DMS53 treated with DMSO at 0.1 percent for 48 hours (cell line): Measurements from ENCODE around the gene ZNF135.

Experiments
- DNase-seq: peaks from one replicate; lab custom pipeline; 2025; ENCODE audit not compliant: unreplicated experiment; lab: John Stamatoyannopoulos, UW

ZNF135 gene

DNA sequence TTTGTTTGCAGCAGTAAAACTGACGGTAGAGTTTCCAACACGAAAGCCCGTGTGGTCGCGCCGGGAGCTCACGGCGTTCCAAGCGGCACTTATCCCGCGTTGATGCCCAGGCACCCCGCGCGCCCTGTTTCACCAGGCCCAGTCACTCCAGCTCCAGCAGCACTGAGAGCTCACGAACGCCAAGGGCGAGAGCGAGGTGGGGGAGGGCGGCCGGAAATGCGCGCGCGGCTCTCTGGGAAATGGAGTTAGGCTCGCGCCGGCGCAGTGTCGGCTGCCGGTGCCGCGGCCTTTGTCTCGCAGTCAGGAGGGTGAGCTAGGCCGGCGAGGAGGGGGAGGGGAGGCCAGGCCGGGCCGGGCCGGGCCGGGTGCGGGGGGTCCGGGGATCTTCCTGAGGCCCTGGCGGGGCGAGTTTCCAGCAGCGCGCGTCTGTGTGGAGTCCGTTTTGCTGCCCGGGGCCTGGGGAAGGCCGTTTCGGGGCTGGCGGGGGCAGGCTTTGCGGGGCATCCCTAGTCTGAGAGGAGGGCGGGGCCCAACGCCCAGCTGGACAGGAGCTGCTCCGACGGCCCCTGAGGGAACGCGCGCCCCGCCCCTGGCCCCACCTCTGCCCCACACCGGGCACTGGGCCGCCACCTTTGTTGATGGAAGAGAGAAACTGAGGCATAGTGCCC is at the start of gene ZNF135:
TSS of gene ZNF135 (plus strand) at position 280 of the 668 bp plus-strand sequence. CDS start 721 bp downstream, outside the sequence.
- no peak for DNase-seq

DNA sequence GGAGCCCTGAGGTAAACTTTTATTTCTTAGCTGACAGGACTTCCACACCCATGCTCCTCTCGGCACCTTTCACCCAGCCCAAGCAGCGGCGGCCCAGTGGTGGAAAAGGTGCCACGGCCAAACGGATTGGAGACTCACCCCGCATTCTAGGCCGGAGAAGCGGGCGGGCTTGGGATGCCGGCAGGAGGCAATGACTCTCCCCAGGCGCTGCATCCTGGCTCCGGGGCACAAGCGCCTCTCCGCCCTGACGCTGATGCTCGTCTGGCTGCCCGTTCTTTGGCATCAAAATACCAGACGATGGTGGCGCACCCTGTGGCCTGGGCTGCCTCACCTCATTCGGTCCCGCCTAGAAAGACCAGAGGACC is 49.8 kb upstream of the ZNF135 start:
- no peak for DNase-seq

DNA sequence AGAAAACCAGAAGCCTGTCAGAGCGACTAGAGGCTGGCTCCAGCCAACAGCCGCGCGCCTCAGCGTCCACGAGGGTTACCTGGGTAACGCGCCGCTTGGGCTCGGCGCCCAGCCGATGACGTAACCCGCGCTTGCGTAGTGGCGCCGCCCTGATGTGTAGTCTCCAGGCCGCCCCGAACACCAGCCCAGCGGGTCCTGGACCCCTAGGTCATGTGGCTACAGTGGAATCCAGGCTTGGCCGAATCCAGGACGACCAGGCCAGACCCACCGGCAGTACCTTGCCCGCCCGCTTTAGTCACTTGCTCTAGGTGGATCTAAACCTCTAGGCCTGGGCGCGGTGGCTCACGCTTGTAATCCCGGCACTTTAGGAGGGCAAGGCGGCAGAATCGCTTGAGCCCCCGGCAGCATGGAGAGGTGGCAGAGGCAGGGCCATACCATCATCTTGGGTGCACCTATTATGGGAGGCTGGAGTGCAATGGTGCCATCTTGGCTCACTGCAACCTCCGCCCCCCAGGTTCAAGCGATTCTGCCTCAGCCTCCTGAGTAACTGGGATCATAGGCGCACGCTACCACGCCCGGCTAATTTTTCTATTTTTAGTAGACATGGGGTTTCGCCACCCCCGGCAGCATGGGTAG is 49.3 kb upstream of the ZNF135 start:
- no peak for DNase-seq

DNA sequence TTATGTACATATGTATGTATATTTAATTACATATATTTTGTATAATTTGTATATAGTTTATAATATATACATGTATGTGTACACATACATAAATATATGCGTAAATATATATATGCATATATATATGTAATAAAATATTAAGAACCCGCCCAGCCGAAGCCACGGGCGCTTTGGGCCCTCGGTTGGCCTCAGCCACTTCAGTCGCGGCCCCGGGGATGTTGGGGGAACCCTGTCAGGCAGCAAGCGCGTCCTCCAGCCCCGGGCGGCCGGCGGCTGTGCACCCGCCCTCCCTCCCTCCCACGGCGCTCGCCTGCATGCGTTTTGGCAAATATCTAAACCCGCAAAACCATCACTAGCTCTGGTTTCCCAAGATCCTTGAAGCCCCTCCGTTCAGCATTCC is 48.6 kb upstream of the ZNF135 start:
- DNase-seq, result no peak

DNA sequence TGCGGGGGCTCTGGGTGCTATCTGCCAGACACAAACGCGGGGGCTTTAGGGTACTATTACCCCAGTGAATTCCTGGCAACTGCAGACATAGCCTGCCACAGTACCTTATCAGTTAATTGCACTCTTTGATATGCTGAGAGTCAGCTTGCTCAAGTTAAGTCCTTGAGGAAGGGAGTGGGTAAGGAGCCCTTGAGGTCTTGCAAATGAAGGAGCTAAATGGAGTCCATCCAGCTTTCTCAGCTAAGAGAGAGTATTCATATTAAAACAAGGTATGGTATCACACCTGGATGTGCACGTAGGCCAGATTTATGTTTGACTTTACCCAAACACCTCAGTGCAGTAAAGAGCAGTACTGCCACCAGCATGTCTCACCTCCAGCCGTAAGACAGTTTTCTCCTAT is 44.9 kb upstream of the ZNF135 start:
- no peak for DNase-seq

DNA sequence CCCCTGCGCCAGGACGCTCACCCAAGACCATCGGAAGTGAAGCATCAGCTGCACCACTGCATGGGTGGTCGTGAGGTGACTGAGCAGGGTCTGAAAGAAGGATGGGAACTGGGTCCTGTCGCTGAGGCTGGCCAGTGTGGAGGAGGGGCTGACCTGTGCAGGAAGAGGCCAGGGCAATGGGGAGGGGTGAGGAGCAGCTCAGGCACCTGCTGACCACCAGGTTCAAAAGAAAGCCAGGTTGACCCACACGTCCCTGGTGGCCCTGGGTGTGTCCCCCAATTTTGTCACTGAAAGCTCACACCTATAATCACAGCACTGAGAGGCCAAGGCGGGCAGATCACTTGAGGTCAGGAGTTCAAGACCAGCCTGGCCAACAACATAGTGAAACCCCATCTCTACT is 39.0 kb upstream of the ZNF135 start:
- no peak for DNase-seq

DNA sequence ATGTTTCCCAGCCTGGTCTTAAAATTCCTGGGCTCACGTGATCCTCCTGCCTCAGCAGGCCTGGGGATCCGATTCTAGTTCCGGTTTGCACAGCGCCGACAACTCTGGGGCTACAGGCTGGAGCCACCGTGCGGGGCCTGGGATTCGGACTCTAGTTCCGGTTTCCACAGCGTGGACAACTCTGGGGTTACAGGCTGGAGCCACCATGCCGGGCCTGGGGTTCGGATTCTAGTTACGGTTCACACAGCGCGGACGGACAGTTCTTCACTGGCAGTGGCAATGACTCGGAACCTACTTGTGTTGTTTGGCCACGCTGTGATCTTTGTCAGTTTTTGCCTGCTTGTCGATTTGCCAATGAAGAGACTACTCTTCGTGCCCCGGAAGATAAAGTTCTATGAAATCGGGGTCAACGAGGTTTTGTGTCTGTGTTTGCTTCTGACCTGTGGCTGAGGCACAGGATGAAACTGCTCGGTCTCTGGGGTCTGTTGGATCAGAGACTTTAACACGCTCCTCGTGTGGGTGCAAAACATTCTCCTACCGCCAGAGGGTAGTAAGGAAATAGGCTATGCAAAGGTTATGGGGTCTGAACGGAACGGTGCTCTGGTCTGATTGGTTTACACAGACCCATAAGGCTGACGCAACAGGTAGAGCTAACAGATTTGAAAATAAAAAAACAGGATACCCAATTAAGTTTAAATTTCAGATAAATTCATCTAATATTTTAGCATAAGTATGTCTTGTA is 37.4 kb upstream of the ZNF135 start:
- DNase-seq, result peak; percentile 46

DNA sequence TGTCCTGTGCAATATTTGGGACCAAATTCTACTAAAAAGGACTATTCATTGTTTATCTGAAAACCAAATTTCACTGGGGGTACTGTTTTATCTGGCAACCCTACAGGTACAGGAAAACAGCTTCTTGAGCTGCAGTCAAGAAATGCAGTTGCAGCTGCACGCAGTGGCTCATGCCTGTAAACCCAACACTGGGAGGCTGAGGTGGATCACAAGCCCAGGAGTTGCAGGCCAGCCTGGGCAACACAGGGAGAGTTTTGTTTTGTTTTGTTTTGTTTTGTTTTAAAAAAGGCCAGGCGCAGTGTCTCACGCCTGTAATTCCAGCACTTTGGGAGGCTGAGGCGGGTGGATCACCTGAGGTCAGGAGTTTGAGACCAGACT is 36.8 kb upstream of the ZNF135 start:
- no peak for DNase-seq

DNA sequence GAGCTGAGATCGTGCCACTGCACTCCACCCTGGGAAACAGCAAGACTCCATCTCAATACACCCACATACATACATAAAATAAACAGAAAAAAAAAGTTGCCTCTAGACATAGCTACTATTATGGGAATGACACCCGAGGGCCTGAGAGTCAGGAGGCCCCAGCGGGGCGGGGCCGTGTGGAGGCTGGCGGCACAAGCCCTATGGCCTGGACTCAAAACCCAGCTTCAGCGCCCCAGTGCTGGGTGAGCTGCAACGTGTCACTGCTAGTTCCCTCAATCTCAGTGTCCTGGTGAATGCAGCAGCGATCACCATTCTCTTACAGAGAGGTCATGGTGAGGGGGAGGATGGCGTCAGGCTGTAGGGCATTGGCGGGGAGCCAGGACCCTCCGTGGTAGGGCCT is 34.4 kb upstream of the ZNF135 start:
- no peak for DNase-seq

DNA sequence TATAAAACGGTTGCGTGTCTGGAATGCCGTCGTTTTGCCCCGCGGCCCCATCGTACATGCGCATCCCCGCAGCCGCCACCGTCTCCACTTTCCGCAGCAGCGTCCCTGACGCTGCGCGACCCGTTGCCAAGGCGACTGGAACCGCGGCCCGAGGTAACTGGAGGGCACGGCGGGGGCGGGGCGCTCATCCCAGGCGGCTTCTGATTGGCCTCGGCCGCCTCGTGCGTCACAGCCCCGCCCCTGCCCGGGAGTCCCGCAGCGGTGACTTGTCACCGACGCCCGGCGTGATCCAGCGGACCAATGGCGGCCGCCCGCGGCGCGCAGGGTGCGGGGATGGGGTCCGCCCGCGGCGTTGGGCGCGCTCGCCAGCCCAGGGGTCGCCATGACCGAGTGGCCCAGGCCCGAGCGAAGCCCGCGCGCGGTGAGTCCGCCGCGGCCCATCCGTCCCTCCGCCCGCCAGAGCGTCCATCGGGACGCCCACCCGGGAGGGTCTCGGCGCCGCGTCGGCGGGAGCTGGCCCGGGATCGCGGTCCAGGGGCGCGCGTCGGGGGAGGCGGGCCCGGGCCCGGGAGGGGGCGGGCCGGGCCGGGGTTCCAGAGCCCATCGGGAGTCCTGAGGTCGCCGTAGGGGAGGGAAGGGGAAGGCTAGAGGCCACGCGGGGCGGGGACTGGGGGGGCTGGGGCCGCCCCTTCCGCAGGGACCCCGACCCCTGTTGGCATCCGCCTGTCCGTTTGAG is 25.2 kb upstream of the ZNF135 start, which contains the start of gene ZSCAN1:
TSS of gene ZSCAN1 (plus strand) at position 285 of the 736 bp plus-strand sequence. CDS start 3,812 bp downstream, outside the sequence.
- DNase-seq, result no peak

DNA sequence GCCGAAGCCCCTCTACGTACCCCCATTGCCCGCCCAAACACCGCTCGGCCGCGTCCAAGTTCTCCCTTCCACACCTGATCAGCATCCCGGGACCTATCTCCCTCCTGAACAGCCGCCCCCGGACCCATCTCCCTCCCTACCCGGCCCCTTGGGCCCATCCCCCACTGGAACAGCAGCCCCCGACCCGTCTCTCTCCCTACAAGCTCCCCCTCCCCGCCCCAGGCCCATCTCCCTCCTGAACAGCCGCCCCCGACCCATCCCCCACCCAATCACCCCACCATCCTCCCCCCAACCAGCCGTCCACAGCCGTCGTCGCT is 24.6 kb upstream of the ZNF135 start:
- no peak for DNase-seq

DNA sequence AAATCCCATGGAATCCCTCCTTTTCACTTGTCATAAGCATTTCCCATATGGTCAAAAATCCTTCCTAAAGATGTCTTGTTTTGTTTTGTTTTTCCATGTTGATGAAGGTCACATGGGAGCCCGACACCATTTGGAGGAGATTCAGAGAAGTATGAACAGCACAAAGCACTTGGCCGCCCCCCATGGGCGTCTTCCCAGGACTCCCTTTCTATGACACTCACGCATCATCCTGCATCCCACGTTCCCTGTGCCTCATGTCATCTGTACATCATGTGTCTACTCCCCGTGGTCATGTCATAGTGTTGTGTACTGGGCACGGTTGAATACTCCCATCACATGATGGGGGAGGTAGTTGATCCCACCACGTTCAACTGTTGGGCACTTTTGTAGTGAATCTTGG is 23.2 kb upstream of the ZNF135 start:
- no peak for DNase-seq

DNA sequence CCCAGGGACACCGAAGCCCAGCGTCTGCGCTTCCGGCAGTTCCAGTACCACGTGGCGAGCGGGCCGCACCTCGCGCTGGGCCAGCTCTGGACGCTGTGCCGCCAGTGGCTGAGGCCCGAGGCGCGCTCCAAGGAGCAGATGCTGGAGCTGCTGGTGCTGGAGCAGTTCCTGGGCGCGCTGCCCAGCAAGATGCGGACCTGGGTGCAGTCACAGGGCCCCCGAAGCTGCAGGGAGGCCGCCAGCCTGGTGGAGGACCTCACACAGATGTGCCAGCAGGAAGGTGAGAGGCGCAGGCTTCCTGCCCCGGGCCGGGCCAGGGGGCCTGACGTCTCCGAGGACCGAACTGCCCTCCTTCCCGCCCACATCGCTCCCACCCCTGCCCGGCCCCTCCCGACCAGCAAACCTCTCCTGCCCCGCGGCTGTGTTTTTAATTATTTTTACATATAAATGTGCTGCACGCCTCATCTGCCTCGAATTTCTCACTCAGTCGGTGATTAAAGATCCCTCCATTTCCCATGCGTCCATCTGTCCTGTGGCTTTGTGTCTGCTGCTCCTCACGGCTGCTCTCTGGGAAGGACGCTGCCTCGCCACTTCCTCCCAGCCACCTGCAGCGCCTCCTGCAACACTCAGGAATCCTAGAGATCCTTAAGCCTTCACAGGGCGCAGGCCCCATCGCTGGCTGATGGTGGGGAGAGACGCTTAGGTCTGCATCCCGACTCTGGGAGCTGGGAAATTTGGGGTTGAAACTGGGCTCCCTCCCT is 21.0 kb upstream of the ZNF135 start:
- no peak for DNase-seq

DNA sequence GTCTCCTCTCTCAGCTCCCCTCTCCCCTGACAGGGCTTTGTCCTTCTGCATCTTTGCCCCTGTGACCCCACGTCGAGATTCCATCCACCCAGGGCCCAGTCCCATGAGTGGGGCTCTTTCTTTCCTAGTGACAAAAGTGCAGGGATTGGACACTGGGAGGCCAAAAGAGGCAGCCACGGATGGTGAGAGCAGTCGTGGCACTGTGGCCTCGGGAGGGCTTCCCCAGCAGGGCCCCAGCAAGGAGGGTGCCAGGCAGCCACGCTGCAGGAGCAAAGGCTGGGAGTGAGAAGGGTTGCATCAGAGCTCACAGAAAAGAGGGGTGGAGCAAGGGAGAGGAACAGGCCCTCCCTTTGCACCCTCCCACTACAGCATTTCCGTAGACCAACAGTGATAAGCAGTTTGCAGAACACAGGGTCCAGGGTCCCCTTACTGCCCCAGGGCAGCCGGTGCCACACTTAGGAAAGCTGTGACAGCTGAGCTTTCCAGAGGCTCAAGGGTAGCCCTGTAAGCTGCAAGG is 20.3 kb upstream of the ZNF135 start:
- DNase-seq, result no peak

DNA sequence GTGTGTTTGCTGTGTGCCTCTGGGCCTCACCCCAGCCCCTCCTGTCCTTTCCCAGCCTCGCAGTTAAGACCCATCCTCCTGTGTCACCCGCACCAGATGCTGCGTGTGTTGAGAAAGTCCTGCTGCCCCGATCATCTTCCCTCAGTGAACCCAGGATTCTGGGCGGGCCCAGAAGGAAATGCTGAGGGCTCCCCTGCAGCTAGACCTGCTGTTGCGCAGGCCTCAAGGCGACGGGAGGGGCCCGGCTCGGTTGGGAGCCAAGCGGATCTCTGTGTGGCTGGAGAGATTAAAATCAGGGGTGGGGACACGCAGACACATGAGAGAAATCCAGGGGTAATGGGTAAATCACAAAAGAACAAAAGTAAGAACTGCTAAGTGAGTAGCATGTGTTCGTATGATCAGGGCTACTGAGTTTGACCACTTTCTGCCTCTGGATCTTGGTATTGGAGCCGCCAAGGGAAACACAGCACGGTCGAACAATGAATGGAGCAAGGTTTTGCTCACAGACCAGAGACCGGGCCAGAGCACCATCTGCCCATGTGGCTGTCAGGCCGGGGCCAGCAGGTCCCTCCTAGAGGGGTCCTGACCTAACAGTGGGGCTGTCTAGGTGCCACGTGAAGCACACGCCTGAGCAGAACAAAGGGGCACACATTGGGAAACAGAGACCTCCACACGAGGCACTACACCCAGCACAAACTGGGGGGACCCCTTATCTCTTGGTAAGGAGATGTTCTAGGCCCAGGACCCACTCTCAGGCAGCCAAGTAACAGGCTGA is 18.1 kb upstream of the ZNF135 start:
- DNase-seq, result no peak

DNA sequence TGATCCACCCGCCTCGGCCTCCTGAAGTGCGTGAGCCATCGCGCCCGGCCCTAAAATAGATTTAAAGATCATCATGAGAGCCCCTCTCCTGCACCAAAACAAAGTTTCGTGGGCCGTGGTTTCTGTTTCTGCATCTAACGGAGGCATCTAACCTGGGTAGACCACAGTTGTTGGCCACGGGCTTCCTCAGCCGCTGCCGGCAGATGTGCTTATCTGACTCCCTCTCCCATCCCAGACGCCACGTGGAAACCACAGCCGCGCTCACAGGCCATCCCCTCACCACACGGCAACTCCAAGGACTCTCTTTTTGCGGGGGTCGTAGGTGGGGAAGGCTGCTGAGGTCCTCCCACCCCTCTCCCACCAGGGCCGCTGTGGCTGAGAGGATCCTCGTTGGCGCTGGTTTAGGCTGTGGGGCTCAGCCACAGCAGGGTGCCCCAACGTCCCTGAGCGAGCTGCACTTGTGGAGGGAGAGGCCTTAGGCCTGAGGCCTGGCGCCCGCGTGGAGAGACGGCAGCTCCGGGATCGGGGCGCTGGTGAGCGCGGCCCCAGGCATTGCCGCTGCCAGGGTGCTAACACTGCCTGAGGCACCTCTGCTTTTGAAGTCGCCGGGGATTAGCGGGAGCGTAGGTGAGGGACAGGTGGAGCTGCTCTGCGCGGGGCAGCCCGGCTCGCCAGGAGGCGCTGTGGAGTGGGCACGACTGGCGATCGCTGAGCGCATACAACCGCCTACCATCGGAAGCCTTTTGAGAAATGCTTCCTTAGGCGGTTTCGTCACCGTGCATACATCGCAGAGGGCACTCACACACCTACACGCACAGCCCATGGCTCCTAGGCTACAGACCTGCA is 16.4 kb upstream of the ZNF135 start:
- no peak for DNase-seq

DNA sequence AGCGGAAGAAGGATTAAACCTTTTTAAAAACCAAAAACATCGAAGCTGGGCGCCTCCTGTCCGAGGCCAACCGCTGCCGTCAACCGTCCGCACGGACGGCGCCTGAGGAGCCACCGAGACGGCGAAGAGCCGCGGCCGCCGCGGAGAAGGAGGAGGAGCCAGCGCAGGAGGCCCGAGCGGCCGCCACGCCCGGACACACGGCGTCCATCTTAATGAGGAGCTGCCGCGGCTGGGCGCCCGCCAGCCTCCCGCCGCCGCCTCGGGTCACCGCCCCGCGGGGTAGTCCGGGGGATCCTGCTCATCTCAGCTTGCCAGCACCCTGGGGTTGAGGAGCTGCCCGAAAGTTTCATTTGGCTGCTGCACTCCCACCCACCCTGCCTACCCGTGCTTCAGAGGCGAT is 14.7 kb upstream of the ZNF135 start:
- DNase-seq, result no peak

DNA sequence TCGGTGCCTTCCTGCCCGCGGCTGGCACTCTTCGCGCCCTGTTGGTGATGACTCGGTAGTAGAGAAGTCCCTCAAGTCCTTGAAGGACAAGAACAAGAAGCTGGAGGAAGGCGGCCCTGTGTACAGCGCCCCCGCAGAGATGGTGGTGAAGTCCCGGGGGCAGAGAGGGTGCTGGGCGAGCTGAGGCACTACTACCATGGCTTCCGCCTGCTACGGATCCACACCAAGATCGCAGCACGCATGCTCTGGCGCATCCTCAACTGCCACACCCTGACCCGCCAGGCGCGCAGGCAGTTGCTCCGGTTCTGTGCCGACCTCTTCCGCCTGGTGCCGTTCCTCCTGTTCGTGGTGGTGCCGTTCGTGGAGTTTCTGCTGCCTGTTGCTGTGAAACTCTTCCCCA is 14.2 kb upstream of the ZNF135 start:
- DNase-seq, result no peak

DNA sequence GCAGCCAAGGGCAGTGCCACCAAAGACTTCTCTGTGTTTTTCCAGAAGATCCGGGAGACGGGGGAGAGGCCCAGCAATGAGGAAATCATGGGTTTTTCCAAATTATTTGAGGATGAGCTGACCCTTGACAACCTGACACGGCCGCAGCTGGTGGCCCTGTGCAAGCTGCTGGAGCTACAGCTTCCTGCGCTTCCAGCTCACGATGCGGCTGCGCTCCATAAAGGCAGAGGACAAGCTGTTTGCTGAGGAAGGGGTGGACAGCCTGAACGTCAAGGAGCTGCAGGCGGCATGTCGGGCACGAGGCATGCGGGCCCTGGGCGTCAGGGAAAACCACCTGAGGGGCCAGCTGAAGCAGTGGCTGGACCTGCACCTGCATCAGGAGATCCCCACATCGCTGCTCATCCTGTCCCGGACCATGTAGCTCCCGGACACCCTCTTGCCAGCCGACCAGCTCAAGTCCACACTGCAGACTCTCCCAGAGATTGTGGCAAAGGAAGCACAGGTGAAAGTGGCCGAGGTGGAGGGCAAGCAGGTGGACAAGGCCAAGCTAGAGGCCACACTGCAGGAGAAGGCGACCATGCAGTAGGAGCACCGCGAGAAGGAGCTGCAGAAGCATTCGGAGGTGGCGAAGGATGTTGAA is 13.6 kb upstream of the ZNF135 start:
- DNase-seq, result no peak
